Activated CD8-positive, alpha-beta memory T cell treated with anti-CD3 and anti-CD28 coated beads, Interleukin-2, amount 50 U/mL, for 24 hours (primary cell): ENCODE results near the gene DUS4L.
A peak's percentile ranks its signal among the peaks of the same experiment; 100 is the strongest.
"Not testable (repeated sequence)": the region's sequence is repeated elsewhere in the genome, so short reads cannot be mapped to it uniquely, and the experiment has no call there.

Experiments
- DNase-seq: peaks from one replicate; pipeline ENCODE4 v3.0.0-alpha.2; 2020; ENCODE audit errors: extremely low read depth

The DUS4L gene, protein sequence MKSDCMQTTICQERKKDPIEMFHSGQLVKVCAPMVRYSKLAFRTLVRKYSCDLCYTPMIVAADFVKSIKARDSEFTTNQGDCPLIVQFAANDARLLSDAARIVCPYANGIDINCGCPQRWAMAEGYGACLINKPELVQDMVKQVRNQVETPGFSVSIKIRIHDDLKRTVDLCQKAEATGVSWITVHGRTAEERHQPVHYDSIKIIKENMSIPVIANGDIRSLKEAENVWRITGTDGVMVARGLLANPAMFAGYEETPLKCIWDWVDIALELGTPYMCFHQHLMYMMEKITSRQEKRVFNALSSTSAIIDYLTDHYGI

GRCh38 chr7:107563775-107564552 lies at the start of gene DUS4L, which contains the start of gene COG5:
TSS of gene DUS4L (plus strand) at chr7:107563971. CDS start at chr7:107567071, 3,100 bp downstream.
TSS of gene COG5 (minus strand) at chr7:107563920. CDS start at chr7:107563896, 24 bp downstream.
- DNase-seq = peak; percentile 58

GRCh38 chr7:107526672-107527071 lies 37.1 kb upstream of the DUS4L start:
- no peak for DNase-seq

GRCh38 chr7:107527196-107527595 lies 36.6 kb upstream of the DUS4L start:
- no peak for DNase-seq

GRCh38 chr7:107528461-107528860 lies 35.3 kb upstream of the DUS4L start:
- DNase-seq = no peak

GRCh38 chr7:107530751-107531150 lies 33.0 kb upstream of the DUS4L start:
- no peak for DNase-seq

DNA sequence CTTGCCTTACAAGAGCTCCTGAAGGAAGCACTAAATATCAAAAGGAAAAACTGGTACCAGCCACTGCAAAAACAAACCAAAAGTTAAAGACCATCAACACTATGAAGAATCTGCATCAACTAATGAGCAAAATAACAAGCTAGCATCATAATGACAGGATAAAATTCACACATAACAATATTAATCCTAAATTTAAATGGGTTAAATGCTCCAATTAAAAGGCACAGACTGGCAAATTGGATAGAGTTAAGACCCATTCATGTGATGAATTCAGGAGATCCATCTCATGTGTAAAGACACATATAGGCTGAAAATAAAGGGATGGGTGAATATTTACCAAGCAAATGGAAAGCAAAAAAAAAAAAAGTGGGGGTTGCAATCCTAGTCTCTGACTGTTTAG lies 29.6 kb upstream of the DUS4L start:
- DNase-seq = no peak

- DNase-seq = not testable (repeated sequence)
Observed at GRCh38 chr7:107537228-107537627, 26.5 kb upstream of the DUS4L start.

DNA sequence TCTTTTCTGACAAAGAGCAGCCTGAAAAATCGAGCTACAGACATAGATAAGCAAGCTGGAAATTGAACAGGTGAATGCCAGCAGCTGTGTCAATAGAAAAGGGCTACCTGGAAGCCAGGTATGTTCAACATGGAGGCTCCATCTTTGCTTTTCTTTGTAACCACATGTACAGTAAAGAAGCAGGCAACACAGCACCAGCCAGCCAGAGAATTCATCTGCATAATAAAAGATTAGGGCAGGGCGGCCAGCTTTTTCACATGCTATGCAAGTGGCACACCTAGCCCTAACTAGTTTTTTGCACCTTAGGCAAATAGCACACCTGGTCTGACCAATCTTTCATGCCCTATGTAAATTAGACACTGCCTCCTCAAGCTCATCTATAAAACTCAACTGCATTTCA lies 25.8 kb upstream of the DUS4L start:
- no peak for DNase-seq

DNA sequence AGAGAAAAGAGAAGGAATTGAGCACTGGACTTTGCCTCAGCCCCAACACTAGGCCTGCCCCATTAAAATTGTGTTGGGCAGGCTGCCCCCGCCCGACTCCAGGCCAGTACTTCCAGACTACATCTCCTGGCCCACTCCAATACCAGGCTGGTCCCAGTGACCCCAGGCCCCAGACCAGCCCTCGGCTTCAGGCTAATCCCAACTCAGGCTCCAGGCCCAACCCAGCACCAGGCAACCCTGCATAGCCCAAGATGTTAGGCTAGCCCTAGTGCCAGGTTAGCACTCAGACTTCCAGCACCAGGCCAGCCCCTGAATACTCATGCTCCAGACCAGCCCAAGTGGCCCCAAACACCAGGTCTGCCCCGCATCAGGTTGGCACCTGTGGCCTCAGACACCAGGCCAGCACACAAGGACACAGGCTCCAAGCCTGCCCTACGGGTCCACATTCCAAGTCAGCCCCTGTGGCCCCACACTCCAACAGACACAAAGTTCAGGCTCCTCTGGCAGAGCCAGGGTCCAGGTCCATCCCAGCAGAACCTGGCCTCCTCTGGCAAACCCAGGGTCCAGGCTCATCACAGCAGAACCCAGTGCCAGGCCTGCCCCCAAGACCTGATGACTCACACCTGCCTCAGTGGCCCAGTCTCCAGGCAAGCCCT lies 20.3 kb upstream of the DUS4L start:
- DNase-seq = no peak

DNA sequence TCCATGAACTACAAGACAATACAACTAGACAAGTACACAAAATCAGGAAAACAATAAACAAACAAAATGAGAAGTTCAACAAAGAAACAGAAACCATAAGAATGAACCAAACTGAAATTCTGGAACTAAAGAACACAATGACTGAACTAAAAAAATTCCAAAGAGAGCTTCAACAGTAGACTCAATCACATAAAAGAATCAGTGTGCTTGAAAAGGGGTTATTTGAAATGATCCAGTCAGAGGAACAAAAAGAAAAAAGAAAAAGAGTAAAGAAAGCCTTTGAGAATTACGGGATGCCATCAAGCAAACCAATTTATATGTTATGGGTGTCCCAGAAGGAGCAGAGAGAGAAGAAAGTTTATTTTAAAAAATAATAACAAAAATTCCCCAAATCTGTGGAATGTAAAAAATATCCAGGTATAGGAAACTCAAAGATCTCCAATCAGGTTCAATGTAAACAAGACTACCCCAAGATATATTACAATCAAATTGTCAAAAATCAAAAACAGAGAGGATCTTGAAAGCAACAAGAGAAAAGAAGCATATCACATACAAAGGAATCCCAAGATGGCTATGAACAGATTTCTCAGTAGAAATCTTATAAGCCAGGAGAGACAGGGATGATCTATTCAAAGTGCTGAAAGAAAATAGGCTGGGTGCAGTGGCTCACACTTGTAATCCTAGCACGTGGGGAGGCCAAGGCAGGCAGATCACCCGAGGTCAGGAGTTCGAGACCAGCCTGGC lies 18.8 kb upstream of the DUS4L start:
- DNase-seq = no peak

- no peak for DNase-seq
Observed at GRCh38 chr7:107551936-107552335, 11.8 kb upstream of the DUS4L start.

DNA sequence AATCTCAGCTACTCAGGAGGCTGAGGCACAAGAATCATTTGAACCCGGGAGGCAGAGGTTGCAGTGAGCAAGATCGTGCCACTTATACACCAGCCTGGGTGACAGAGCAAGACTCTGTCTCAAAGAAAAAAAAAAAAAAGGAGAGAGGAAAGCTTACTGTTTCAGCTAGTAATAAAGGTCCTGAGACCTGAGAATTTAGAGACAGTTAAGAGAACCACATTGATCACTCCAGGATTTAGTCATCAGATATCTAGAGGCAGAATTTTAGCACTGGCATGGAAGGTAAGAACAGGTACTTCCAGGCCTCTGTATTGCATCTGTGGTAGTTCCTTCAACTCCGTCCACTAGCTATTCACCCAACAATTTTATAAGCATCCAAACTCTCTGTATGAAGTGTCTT lies 7.9 kb upstream of the DUS4L start:
- DNase-seq = no peak

DNA sequence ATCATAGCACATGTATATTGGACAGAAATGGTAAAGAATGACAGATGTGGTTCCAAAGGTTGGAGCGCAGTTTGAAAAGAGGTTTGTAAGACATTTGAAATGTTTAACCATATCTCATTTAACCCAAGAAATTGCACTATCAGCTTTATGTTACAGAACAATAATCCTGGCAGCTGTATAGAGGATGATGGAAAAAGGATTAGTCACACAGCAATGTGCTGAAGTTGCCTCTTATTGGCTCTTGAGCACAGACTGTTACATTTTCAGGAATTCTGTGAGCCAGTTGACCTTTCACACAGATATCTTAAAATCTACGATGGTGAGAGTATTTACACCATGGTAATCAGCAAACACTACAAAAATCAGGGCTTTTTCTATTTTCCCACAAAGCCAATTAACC lies 3.9 kb upstream of the DUS4L start:
- no peak for DNase-seq

GRCh38 chr7:107560898-107561516 lies 2.8 kb upstream of the DUS4L start:
- DNase-seq = no peak

DNA sequence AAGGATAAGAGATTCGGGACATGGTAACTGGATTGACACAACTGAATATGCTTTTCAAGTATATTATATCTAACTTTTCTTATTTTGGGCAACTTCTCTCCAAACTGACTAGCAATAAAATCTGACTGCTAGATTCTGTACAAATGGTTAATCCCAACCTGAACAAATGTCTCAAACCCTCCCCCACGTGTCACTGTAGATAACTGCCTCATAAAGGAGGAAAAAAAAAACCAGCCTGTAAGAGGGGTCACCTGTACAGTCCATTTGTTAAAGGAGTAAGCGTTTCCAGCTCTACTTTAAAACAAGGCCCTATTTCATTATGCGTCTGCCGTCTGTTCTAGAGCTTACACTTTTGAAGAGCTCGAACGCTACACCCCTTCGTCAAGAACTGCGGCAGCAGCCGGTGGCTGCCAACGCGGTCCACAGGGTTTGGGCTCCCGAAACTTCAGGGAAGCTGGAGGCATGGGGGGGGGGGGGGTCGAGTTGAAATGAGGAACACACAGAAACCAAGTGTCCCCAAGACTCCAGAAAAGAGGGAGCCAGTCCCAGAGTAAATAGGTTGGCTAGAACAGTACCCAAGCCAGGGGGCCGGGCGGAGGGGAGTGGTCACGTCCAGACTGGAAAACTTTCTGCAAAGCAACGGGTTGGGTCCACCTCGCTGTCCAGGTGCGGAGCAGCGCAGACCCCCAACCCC lies 543 bp upstream of the DUS4L start:
- DNase-seq = no peak

DNA sequence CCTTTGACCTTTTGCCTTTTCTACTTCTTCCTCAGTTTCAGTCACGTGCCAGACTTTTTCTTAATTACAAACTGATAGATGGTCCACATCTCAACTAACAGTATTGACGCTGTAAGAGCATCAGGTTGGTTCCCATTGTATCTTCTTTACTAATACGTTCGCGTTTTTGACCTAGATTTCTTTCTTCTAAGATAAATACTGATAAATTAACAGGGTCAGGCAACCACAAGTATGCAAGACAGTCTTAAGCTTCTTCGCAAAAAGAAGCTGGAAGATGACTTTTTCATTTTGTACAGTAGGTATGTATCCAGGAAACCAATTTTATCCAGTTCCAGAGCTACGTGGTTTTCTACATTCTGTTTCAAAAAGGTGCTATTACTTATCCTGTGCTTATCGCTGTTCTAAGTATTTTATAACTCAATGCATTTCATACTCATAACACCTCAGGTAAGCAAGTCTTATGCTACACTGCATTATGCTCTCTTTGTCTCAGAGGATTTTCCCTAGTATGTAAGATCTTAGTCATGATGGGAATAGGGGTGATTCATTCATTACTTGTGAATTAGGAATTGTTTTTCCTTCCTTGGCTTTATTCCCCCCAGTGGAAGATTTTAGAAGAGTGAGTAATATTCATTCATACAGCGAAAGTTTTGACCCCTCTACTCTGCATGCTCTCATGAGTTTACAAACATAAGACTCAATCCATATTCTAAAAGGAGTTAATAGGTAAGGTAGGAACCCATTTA lies 955 bp downstream of the DUS4L start:
- DNase-seq = no peak

DNA sequence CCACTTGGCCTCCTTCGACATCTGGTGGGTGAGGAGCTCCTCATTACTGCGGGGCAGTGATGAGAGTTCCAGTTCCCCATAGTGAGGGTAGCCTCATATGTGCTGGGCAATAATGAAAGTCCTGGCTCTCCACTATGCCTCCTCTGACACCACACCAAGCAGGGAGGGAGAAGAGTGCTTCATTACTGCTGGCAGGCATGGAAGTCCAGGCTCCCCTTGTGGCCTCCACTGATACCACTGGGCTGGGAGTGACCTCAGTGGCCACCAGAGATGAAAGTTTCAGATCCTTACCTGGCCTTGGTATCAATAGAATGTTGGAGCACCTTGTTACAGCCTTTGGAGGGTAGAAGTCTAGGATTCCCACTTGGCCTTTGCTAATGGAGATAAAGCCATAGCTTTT lies 6.5 kb downstream of the DUS4L start:
- DNase-seq = no peak

GRCh38 chr7:107573537-107573936 lies 9.8 kb downstream of the DUS4L start:
- no peak for DNase-seq

- DNase-seq = no peak
Observed at GRCh38 chr7:107579554-107579884, 15.7 kb downstream of the DUS4L start.
